ENCODE measurements around the gene ATG13.

- TF ChIP-seq REST (IDR thresholded peaks at IDR 0.05; ENCODE audit: insufficient read depth in 1 of 2, low read depth in 2 of 2, low read length in 2 of 2), result no peak
- no peak for TF ChIP-seq TAF1 (IDR thresholded peaks at IDR 0.05; ENCODE audit: borderline replicate concordance, insufficient read depth, low read length)
- TF ChIP-seq POLR2AphosphoS5 (IDR thresholded peaks at IDR 0.05; ENCODE audit: low read depth, low read length), result no peak
- TF ChIP-seq SIN3A (IDR thresholded peaks at IDR 0.05; ENCODE audit: borderline replicate concordance, insufficient read depth, low read length), result no peak
- TF ChIP-seq FOXP2 (optimal IDR thresholded peaks at IDR 0.05; ENCODE audit: borderline replicate concordance, extremely low read depth, extremely low read length, insufficient read depth), result no peak
These were observed 16.2 kb upstream of the ATG13 start for GRCh38 chr11:46601129-46601528.

Data from PFSK-1 (cell line).